Smooth muscle cell of the coronary artery (primary cell): ENCODE measurements around the gene CBLN4. TPM values are rescaled to one million over a fixed set of nuclear protein-coding genes. Genes with fewer than 3 reads are reported as not detected.

Experiments
- total RNA-seq: library from RNA; depleted of rRNA; stranded (reverse); fragments of >200 nt; gene quantifications from 2 replicates; pipeline ENCODE4 v1.2.3, GENCODE V29; 2014; ENCODE audit warnings: low replicate concordance

CBLN4 gene
- not detected in 2 replicates for total RNA-seq

GRCh38 chr20:56005389-56005715, at the start of gene CBLN4:
Gene CBLN4, minus strand, starts transcription at chr20:56005519. Its CDS starts 1,348 bp downstream, at chr20:56004171.

Other genes with a start within 250 kb of the CBLN4 start
- gene MC3R, start 243.2 kb upstream of the CBLN4 start, total RNA-seq, result not detected in 2 replicates